GM21390 (cell line): ENCODE data around the gene PUM1.
"Not testable (repeated sequence)": the region's sequence is repeated elsewhere in the genome, so short reads cannot be mapped to it uniquely, and the experiment has no call there.

ENCODE experiments used
- ATAC-seq: cut with Tn5 transposase; IDR thresholded peaks from one replicate; pipeline ENCODE4 v1.9.1; 2021; ENCODE audit not compliant: unreplicated experiment

Gene PUM1

DNA sequence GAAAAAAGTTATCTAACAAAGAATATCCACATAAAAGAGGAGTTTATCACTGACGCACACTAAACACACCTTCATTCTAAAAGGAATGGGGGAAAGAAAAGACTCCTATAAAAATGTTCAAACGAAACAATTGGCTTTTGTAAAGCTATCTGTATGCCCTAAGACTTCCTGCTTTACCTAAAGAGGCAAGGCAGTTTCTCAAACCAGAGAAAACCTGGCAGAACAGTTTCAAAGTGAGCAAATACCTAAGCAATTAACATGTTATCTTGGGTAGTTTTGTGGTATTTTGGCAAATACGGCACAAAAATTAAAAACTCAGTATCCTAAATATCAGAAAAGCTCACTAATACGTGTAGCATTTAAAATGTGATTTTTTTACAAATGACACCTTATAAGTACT, 1.9 kb downstream of the PUM1 start:
- no peak for ATAC-seq

DNA sequence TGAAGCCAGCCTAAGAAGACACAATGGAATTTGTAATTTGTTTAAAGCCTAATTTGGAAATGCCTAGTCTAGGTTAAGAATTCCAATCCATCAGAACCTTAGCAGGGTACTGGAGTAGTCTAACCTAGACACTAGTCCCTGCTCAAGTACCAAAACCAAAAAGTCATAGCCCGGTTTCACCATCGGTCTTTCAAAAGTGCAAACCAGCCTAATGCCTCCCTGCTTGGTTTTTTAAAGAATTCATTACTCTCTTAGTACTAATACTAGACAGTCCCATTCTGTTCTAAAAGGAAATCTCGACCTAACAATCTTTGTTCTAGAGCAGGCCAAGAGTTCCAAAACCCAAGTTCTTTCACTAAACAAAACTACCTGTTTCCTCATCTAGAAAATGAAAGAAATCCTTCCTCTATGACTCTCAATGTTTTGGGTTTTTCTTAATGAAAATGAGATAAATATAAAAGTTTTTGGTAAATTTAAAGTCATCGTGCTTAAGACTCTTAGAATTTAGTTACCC, 2.6 kb downstream of the PUM1 start:
- no peak for ATAC-seq

DNA sequence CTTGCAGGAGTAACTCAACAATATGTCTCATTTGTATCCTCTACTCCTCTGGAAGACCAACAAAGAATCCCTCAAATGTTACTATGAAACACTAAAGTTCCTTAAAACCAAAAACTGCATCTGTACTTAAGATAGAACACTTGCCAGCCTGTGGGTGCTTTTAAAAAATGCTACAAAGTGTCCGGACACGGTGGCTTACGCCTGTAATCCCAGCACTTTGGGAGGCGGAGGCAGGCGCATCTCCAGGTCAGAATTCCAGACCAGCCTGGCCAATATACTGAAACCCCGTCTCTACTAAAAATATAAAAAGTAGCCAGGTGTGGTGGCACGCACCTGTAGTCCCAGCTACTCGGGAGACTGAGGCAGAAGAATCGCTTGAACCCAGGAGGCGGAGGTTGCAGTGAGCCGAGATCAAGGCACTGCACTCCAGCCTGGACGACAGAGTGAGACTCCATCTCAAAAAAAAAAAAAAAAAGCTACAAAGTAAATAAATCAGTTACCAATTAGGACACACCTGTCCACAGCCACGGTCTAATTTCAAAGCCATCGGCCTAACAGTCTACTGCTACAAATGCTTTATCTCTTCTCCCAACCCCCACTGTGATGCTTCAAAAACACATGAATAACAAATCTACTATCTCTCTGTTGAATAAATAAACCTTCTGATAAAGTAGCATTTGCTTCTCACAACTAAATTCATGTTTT, 3.2 kb downstream of the PUM1 start:
- not testable (repeated sequence) for ATAC-seq

DNA sequence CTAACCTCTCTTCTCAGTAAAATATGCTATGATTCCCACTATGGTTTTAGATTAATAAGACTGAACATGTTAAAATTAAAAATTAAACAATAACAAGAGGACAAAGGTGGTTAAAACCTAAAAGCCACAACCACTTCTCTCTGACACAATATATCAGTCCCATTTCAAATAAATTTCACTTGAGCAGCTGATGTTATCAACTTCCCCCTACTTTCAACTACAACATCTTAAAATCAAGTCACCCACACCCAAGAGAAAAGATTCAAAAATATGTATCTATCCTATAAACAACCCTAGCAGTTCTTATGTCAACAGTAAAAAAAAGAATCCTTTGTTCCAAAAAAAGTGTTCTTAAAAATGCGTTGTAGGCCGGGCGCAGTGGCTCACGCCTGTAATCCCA, 7.5 kb downstream of the PUM1 start:
- no peak for ATAC-seq

GRCh38 chr1:31055953-31056352, 9.6 kb downstream of the PUM1 start:
- no peak for ATAC-seq

- ATAC-seq, result no peak
Observed at GRCh38 chr1:31055501-31055900, 10.0 kb downstream of the PUM1 start.

DNA sequence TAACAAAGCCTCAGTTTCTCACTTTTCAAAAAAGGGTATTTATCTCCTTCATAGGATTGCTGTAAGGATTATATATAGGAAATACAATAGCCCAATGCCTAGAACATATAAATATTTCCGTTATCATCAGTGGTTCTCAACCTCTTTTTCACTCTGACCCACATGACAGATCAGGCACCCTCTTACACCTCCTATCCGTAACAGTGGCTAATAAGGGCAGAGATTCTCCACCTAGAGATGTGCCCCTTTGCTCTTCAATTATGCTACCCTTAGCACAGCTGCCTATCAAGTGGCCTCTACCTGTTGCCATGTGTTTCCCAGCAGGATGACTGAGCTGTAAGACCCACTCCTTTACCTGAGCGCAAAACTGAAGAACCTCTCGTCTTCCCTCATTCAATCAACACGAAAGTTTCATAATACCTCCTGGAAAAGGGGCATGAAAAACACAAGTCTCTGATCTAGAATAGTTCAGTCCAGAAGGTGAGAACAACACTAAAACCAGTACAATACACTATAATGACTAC, 10.5 kb downstream of the PUM1 start:
- no peak for ATAC-seq

DNA sequence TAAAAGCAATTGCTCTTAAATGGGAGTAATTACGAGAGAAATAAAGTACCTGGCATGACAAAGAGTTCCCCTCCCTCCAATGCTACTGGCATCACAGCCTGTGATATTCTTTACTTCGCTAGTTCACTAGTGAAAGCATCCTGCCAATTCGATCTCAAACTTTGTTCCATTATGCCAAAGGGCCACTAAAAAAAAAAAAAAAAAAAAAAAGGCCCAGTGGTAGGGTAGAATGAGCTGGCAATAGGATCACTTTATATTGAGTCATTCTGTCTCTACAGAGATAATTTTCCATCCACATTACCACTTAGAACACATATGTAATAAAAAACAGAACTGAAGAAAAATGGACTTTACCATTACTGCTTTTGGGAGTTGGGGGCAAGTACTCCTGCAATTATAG, 11.2 kb downstream of the PUM1 start:
- no peak for ATAC-seq

GRCh38 chr1:31052613-31053012, 12.9 kb downstream of the PUM1 start:
- ATAC-seq, result not testable (repeated sequence)

DNA sequence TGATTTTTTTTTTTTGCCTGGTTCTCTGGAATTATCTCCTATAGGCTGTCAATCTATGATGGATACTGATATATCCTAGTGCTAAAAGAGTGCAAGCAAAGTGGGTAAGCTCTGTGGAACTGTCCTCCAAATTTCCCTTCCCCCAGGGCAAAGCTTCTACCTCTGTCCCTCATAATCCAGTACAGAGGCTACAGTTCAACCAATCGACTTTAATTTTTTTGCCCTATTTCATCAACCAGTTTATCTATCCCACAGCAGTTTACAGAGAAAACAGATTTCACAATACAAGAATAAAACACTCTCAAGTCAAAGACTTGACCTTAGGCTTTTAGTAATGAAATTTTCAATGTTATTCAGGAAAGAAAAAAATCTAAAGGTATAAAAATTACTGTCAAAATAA, 13.9 kb downstream of the PUM1 start:
- ATAC-seq, result no peak

GRCh38 chr1:31047507-31047906, 18.0 kb downstream of the PUM1 start:
- ATAC-seq, result not testable (repeated sequence)

- no peak for ATAC-seq
Observed at GRCh38 chr1:31043631-31044030, 21.9 kb downstream of the PUM1 start.

- ATAC-seq, result no peak
Observed at GRCh38 chr1:31042656-31043055, 22.9 kb downstream of the PUM1 start.

- ATAC-seq, result no peak
Observed at GRCh38 chr1:31041529-31041928, 24.0 kb downstream of the PUM1 start.

GRCh38 chr1:31040038-31040437, 25.5 kb downstream of the PUM1 start:
- ATAC-seq, result no peak

- not testable (repeated sequence) for ATAC-seq
Observed at GRCh38 chr1:31038935-31039334, 26.6 kb downstream of the PUM1 start.

- ATAC-seq, result no peak
Observed at GRCh38 chr1:31038360-31038759, 27.2 kb downstream of the PUM1 start.

GRCh38 chr1:31036749-31037500, 28.6 kb downstream of the PUM1 start:
- no peak for ATAC-seq

GRCh38 chr1:31033598-31033997, 31.9 kb downstream of the PUM1 start:
- ATAC-seq, result no peak

GRCh38 chr1:31032266-31032665, 33.3 kb downstream of the PUM1 start:
- ATAC-seq, result no peak

DNA sequence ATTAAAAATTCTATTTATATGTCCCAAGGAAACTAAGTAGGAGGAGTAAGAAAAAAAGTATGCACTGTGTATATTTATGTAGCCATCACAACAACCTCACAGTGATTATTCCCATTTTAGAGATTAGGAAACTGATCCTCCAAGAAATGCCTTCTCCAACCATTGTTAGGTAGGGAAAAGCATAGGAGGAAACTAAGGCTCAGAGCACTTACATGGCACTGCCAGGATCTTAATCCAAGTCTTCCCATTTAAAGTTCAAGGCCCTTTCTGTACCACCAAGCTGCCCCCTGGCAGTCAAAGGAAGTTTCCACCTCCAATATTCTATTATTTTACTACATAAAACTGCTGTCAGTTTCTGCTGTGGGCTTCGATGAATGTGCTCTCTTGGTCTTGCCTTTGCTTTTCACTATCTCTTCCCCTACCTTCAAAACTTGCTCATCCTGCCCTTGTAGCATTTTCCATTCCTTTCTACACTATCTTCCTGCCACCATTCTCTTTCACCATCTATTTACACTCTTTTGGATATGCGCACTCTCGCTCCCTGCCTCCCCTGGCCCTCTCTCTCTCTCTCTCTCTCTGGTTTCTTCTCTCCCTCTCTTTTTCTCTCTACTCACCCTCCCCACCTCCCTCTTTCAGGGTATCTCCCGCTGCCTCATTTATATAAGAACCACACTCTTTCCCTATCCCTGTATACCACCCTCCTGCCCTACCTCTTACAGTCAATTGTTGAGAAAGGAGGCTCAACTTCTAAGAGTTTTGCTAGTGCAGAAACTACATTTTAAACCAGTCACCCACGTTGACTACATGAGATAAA, 34.0 kb downstream of the PUM1 start:
- no peak for ATAC-seq
